Skeletal muscle cell (primary cell): ENCODE measurements around the gene DRAXIN.
"Not testable (repeated sequence)": the region's sequence is repeated elsewhere in the genome, so short reads cannot be mapped to it uniquely, and the experiment has no call there.

Experiments
- DNase-seq: peaks from one replicate; pipeline ENCODE4 v3.0.0-alpha.2; 2010; ENCODE audit warnings: low read depth
- H3K4me3 ChIP-seq: 2 replicates; pipeline ENCODE4 v1.5.1; 2011; ENCODE audit warnings: low read depth, mild to moderate bottlenecking, control low read depth, low read length, moderate library complexity

The DRAXIN gene

DNA sequence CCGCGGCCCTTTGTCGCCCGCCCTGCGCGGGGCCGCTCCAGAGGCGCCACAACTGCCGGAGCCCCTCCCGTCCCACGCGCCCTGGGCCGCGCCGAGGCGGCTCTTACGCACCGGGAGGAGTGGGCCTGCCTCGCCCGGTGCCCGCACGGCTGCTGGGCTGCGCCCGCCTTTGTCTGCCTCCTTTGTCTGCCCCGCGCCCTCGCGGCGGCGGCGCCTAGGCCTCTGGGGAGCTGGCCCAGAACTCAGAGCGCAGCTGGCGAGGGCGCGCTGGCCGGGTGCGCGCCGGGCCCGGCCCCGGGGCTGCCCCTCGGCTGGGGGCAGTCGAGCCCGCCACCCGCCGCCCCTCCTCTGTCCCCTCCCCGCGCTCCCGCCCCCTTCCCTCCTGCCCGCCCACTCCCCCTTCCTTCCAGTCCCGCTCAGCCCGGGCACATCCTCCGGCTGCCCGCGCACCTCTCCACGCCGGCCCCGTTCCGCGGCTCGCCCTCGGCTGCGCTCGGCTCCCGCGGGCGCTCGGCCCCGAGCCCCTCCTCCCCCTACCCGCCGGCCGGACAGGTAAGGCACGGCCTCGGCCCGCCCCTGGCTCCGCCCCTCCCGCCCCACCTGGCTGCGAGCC, at the start of gene DRAXIN:
DRAXIN (plus strand) TSS at position 409 of the 613 bp plus-strand sequence. CDS start 14,549 bp downstream, outside the sequence.
- H3K4me3 ChIP-seq = peak within 1 kb of the TSS; percentile 39
- no peak for DNase-seq

GRCh38 chr1:11641776-11642305, 49.7 kb upstream of the DRAXIN start:
- DNase-seq = no peak
- H3K4me3 ChIP-seq = no peak overlapping the region

DNA sequence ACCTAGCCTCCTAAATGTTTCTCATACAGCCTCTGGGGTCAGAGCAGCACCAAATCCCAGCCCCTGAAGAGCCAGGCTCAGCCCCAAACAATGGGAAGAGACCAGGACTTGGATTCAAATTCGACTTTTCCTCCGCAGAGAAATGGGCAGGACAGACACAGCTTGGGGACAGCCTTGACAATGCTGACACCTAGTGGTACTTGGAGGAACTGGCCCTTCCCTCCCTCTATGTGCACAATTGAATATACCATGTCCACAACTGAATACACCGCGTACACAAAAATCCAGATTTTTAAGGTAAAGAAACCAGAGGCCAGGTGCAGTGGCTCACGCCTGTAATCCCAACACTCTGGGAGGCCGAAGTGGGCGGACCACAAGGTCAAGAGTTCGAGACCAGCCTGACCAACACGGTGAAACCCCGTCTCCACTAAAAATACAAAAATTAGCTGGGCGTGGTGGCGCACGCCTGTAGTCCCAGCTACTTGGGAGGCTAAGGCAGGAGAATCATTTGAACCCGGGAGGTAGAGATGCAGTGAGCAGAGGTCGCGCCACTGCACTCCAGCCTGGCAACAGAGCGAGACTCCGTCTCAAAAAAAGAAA, 49.0 kb upstream of the DRAXIN start:
- not testable (repeated sequence) for DNase-seq

GRCh38 chr1:11643782-11644181, 47.7 kb upstream of the DRAXIN start:
- DNase-seq = no peak
- no peak overlapping the region for H3K4me3 ChIP-seq

More for the DNA sequence above, 49.0 kb upstream of the DRAXIN start:
- not testable (repeated sequence) for H3K4me3 ChIP-seq

GRCh38 chr1:11645270-11645669, 46.2 kb upstream of the DRAXIN start:
- no peak for DNase-seq
- no peak overlapping the region for H3K4me3 ChIP-seq

DNA sequence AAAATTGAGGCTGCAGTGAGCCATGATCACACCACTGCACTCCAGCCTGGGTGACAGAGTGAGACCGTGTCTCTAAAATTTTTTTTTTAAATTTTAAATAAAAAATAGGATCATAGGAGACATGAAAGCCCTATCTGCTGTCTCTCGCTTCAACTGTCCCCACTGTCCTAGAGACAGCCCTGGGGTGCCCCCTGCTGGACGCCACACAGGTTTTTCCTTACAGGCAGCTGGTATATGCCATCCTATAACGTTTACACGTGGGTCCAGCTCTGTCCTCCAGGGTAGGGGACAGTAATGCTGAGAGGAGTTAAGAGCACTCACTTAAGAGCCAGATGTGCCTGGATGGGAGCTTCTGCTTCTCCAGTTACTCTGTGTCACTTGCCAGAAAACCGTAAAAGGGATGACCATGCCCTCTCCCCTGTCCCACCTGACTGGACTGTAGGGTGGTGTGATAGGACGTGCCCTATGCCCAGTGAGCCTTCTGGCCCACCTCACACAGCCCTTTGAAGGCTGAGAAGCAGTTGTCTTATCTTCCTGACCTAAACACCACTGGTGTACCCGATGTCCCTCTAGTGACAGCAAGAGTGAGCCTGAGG, 45.7 kb upstream of the DRAXIN start:
- DNase-seq = no peak
- no peak overlapping the region for H3K4me3 ChIP-seq

DNA sequence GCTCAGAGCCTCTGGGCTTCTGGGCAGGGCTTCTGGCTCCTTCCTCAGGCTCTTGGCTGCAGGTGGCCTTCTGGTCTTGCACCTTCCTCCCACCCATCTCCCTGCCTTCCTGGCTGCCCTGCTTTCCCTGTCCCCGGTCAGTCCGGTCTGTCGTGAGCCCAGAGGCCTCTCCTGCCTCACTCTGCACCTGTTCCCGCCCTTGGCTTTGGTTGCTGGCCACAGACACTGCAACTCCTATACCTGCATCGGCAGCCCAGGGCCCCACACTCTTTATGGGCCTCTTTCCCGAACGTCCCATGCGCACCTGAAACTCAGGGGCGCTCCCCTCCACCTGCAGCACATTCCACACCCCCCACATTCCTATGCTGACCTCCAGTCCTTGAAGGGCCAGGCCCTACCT, 45.2 kb upstream of the DRAXIN start:
- no peak for DNase-seq
- H3K4me3 ChIP-seq = no peak overlapping the region

DNA sequence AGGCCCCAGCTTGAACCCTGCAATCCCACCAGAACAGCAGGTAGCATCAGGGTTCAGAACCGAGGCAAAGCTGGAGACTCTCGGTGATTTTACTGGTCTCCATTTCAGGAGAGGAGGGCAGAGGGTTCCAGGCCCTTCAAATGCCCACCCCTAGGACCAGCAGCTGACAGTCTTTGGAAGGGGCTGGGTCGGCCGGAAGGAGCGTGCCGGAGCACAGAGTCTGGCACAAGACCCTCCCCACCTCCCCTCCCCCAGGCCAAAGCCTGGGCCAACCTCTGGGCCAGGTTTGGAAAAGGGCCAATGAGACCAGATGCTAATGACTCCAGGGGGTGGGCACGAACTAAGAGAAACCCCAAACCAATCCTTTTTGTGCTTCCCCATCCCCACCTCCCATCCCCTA, 44.2 kb upstream of the DRAXIN start:
- H3K4me3 ChIP-seq = no peak overlapping the region
- DNase-seq = no peak

GRCh38 chr1:11648039-11648438, 43.5 kb upstream of the DRAXIN start:
- DNase-seq = no peak
- no peak overlapping the region for H3K4me3 ChIP-seq

GRCh38 chr1:11648732-11649158, 42.8 kb upstream of the DRAXIN start:
- no peak for DNase-seq
- H3K4me3 ChIP-seq = no peak overlapping the region

GRCh38 chr1:11649237-11649623, 42.3 kb upstream of the DRAXIN start:
- H3K4me3 ChIP-seq = no peak overlapping the region
- DNase-seq = no peak

- H3K4me3 ChIP-seq = no peak overlapping the region
- no peak for DNase-seq
These were observed 41.7 kb upstream of the DRAXIN start for GRCh38 chr1:11649624-11650330.

DNA sequence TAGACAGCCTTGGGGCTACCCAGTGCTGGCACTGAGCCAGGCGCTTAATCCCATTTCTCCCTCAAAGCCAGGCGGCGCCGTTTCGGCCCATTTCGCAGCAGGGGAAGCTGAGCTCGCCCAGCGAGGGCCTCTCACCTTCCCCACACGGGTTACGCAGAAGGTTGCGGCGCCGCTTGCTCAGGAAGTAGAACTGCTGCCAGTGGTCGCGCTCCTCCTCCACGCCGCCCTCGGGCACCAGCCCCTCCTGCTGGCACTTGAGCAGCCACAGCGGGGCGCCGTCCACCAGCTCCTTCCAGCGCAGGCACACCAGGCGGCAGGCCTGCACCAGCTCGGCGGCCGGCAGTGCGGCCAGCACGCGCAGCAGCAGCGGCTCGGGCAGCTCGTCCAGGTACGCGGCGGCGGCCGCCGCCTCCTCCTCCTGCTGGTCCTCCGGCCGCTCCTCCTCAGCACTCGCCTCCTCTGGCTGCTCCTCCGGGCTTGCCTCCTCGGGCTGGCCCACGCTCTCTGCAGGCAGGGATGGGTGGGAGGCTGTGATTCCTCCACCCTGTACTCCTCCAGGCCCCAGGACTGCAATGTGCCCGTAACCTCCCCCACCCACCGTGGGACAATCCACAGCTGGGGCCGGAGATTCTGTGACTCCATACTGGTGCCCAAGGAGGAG, 41.0 kb upstream of the DRAXIN start:
- H3K4me3 ChIP-seq = no peak overlapping the region

GRCh38 chr1:11651017-11651416, 40.5 kb upstream of the DRAXIN start:
- no peak overlapping the region for H3K4me3 ChIP-seq
- no peak for DNase-seq

More for the DNA sequence above, 41.0 kb upstream of the DRAXIN start:
- DNase-seq = no peak

- H3K4me3 ChIP-seq = no peak overlapping the region
These were observed 39.2 kb upstream of the DRAXIN start for GRCh38 chr1:11652203-11652780.

DNA sequence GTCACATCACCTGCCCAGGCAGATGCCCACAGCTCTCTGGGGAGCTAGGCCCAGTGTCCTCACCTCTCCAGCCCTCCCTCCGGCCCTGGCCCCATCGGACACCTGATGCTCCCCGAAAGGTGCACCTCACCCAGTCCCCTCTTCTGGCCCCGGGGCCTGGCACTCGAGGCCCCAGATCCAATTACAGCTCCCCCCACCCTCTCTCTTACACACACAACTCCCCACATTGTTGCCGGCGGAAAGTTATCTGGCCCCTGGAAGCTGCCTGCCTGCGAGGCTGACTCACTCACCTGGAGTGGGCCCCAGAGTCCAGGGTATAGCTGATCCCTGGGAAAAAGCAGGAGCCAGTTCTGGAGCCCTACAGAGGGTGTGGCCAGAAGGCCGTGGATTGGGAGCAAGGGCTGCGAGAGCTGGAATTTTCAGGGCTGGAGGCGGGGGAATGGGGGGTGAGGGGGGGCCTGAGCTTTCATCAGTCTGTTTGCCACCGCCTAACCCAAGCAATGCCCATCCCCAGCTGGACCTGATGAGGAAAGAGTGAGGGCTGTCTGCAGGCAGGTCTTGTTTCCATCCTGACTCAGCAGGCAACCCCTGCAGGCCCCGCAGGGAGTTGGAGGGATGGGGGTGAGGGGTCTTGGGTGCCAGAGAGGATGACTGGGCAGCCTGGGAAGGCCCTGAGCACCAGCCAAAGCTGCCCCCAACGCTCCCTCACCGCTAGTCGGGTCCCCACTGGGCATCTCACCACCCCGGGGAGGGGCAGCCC, 38.2 kb upstream of the DRAXIN start:
- no peak overlapping the region for H3K4me3 ChIP-seq
- DNase-seq = no peak

More at GRCh38 chr1:11652203-11652780, 39.2 kb upstream of the DRAXIN start:
- DNase-seq = no peak

- peak overlapping the region; percentile 68 for H3K4me3 ChIP-seq
- DNase-seq = no peak
These were observed 37.7 kb upstream of the DRAXIN start for GRCh38 chr1:11653861-11654136.

DNA sequence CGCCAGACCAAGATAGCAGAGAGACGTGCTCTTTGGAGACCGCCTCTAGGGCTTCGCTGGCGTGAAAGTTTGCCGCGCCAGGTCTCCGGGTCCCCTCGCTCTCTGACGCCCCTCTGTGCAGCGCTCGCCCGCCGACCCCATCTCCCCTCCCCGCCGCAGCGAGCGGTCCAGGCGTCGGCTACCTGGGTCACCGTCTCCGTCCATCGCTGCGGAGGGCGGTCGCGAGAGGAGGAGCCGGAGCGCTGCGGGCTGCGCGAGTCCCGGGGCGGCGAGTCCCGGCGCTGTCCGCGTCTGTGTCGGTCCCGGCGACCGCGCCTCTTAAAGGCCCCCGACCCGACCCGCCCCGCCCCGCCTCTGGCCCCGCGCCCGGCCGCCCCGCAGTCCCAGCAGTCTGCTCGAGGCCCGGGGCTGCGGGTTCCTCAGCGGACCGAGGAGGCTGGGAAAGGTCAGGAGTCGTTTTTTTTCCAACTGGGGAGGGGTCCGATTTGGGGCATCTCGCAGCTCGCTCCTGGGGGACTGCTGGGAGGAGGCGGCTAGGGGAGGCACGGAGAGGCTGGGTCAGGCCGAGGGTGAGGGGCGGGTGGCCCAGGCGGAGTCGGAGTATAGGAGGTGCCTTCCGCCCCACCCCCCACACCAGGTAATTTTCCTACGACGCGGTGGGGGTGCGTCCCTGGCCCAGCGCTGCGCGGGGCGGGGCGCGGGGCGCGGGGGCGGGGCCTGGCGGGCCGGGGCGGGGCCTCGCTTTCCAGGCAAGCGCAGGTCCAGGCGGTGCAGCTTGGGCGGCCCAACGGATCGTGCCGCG, 37.2 kb upstream of the DRAXIN start, which contains the start of the genes FBXO2 and FBXO44:
FBXO2 (minus strand) TSS at position 293 of the 802 bp plus-strand sequence; CDS start at position 204, 89 bp downstream.
FBXO44 (plus strand) TSS at position 741 of the 802 bp plus-strand sequence. CDS start 959 bp downstream, outside the sequence.
- peak within 1 kb of the TSS; percentile 68 for H3K4me3 ChIP-seq

More for the DNA sequence above, 37.2 kb upstream of the DRAXIN start, which contains the start of the genes FBXO2 and FBXO44:
- no peak for DNase-seq
